H1 (cell line): ENCODE measurements around the gene PCDHA1. TPM values are rescaled to one million over a fixed set of nuclear protein-coding genes. Genes with fewer than 3 reads are reported as not detected.

Experiments used
- CTCF ChIA-PET: fragments of 300-600 bp; sonication (Branson Sonifier 250); formaldehyde crosslinking; loops from one replicate; lab custom pipeline; 2021; ENCODE audit not compliant: partially characterized antibody; lab: Charles Lee
- POLR2A ChIA-PET: fragments of 300-600 bp; sonication (Branson Sonifier 250); formaldehyde crosslinking; loops from one replicate; lab custom pipeline; 2021; ENCODE audit warnings: inconsistent platforms; ENCODE audit not compliant: partially characterized antibody; lab: Charles Lee
- DNase-seq, 2 experiments: peaks; one replicate each; pipeline versions ENCODE4 v3.0.0 to v3.0.0-alpha.2; 2010 to 2022; ENCODE audit warnings: low spot score in 2 of 2, low read depth in 1 of 2, mixed read lengths in 1 of 2
- FAIRE-seq: peaks from 2 replicates; lab custom pipeline; 2011; peaks lifted over from hg19 to GRCh38; lab: Jason Lieb, UNC
- H2AFZ ChIP-seq: 2 replicates; pipeline ENCODE4 v1.8.1; 2012; ENCODE audit warnings: low read length, inconsistent platforms
- H2AK5ac ChIP-seq: 2 replicates; pipeline ENCODE4 v1.6.1; 2013; ENCODE audit warnings: low read depth, low read length
- H2BK120ac ChIP-seq: replicated peaks from 2 replicates; pipeline ENCODE3; 2013; ENCODE audit warnings: low read depth, low read length, inconsistent platforms
- H2BK12ac ChIP-seq: 2 replicates; pipeline ENCODE4 v1.6.1; 2013; ENCODE audit warnings: low read depth, low read length
- H2BK15ac ChIP-seq: 2 replicates; pipeline ENCODE4 v1.6.1; 2013; ENCODE audit warnings: low read length
- H2BK20ac ChIP-seq: 2 replicates; pipeline ENCODE4 v1.6.1; 2013; ENCODE audit warnings: low read length
- H2BK5ac ChIP-seq: 2 replicates; pipeline ENCODE4 v1.6.1; 2013; ENCODE audit warnings: low read depth, low read length
- H3K14ac ChIP-seq: 2 replicates; pipeline ENCODE4 v1.6.1; 2013; ENCODE audit warnings: inconsistent platforms; ENCODE audit not compliant: insufficient read length
- H3K18ac ChIP-seq: 2 replicates; pipeline ENCODE4 v1.6.1; 2013; ENCODE audit warnings: low read length; ENCODE audit errors: extremely low read depth
- H3K23ac ChIP-seq: 2 replicates; pipeline ENCODE4 v1.6.1; 2013; ENCODE audit warnings: inconsistent platforms; ENCODE audit not compliant: insufficient read length
- H3K23me2 ChIP-seq: 2 replicates; pipeline ENCODE4 v1.6.1; 2013; ENCODE audit warnings: low read depth, low read length
- H3K27ac ChIP-seq: 2 replicates; pipeline ENCODE4 v1.6.1; 2011; ENCODE audit warnings: low read depth, low read length, inconsistent platforms
- H3K27me3 ChIP-seq, 4 experiments: replicated peaks in 1 of 4; 1 replicate in 1 of 4; 2 replicates in 3 of 4; pipeline versions ENCODE4 v1.6.1 to v1.8.1; 2011 to 2013; ENCODE audit warnings: low read length in 3 of 4, mild to moderate bottlenecking in 3 of 4, inconsistent platforms in 2 of 4, mixed read lengths in 2 of 4, moderate library complexity in 1 of 4; ENCODE audit not compliant: control insufficient read depth in 3 of 4, insufficient read depth in 3 of 4; ENCODE audit errors: extremely low read depth in 1 of 4
- H3K36me3 ChIP-seq, 4 experiments: 2 replicates each; pipeline versions ENCODE4 v1.6.1 to v1.8.1; 2011 to 2013; ENCODE audit warnings: mild to moderate bottlenecking in 4 of 4, low read length in 3 of 4, moderate library complexity in 2 of 4, control low read depth in 1 of 4, inconsistent platforms in 1 of 4; ENCODE audit not compliant: insufficient read depth in 4 of 4, control insufficient read depth in 2 of 4
- H3K4ac ChIP-seq: replicated peaks from 2 replicates; pipeline ENCODE3; 2013; ENCODE audit warnings: low read length, low read depth, mixed read lengths, inconsistent platforms; ENCODE audit not compliant: insufficient read length
- H3K4me1 ChIP-seq, 4 experiments: replicated peaks in 1 of 4; 1 replicate in 1 of 4; 2 replicates in 3 of 4; pipeline versions ENCODE4 v1.6.1 to v1.8.1; 2011 to 2013; ENCODE audit warnings: low read length in 3 of 4, inconsistent platforms in 2 of 4, mixed read lengths in 1 of 4; ENCODE audit not compliant: insufficient read depth in 4 of 4, control insufficient read depth in 3 of 4
- H3K4me2 ChIP-seq, 2 experiments: 2 replicates each; pipeline versions ENCODE4 v1.6.1 to v1.8.1; 2011 to 2013; ENCODE audit warnings: low read depth in 2 of 2, low read length in 2 of 2, control low read depth in 1 of 2, inconsistent platforms in 1 of 2, mild to moderate bottlenecking in 1 of 2; ENCODE audit not compliant: insufficient read depth in 1 of 2
- H3K4me3 ChIP-seq, 4 experiments: fragments of 200-600, 300-600 bp in 1 of 4; sonication (generic), shearing (Covaris generic), sonication (Bioruptor Twin) in 1 of 4; 2 replicates each; pipeline versions ENCODE4 v1.5.1 to v1.8.1; 2011 to 2016; ENCODE audit warnings: low read length in 4 of 4, low read depth in 3 of 4, control low read depth in 2 of 4, inconsistent platforms in 2 of 4, mild to moderate bottlenecking in 2 of 4, mixed read lengths in 1 of 4, moderate library complexity in 1 of 4; ENCODE audit not compliant: insufficient read depth in 2 of 4; ENCODE audit errors: extremely low read depth in 1 of 4
- H3K56ac ChIP-seq: replicated peaks from 2 replicates; pipeline ENCODE3; 2013; ENCODE audit warnings: low read depth, mild to moderate bottlenecking, mixed read lengths, low read length, inconsistent platforms; ENCODE audit not compliant: insufficient read length
- H3K79me1 ChIP-seq: 2 replicates; pipeline ENCODE4 v1.6.1; 2013; ENCODE audit warnings: low read depth, low read length, control low read depth
- H3K79me2 ChIP-seq, 2 experiments: 2 replicates each; pipeline versions ENCODE4 v1.6.1 to v1.8.1; 2012 to 2013; ENCODE audit warnings: low read length in 2 of 2, mild to moderate bottlenecking in 2 of 2, inconsistent platforms in 1 of 2; ENCODE audit not compliant: insufficient read depth in 2 of 2, control insufficient read depth in 1 of 2
- H3K9ac ChIP-seq, 4 experiments: replicated peaks in 1 of 4; 1 replicate in 1 of 4; 2 replicates in 3 of 4; pipeline versions ENCODE4 v1.6.1 to v1.8.1; 2011 to 2013; ENCODE audit warnings: low read depth in 3 of 4, low read length in 3 of 4, control low read depth in 2 of 4, mild to moderate bottlenecking in 2 of 4, moderate library complexity in 2 of 4, inconsistent platforms in 1 of 4; ENCODE audit errors: extremely low read depth in 1 of 4
- H3K9me3 ChIP-seq, 2 experiments: 2 replicates each; pipeline versions ENCODE4 v1.6.1 to v1.8.1; 2012 to 2013; ENCODE audit warnings: mild to moderate bottlenecking in 2 of 2, moderate library complexity in 2 of 2, control low read depth in 1 of 2, inconsistent platforms in 1 of 2, low read depth in 1 of 2, low read length in 1 of 2, mixed read lengths in 1 of 2; ENCODE audit not compliant: insufficient read depth in 2 of 2
- H4K20me1 ChIP-seq, 2 experiments: replicated peaks in 1 of 2; 2 replicates each; pipeline versions ENCODE3 to v1.8.1; 2011 to 2013; ENCODE audit warnings: inconsistent platforms in 2 of 2, low read length in 2 of 2, mild to moderate bottlenecking in 1 of 2; ENCODE audit not compliant: insufficient read depth in 2 of 2, control insufficient read depth in 1 of 2
- H4K5ac ChIP-seq: 2 replicates; pipeline ENCODE4 v1.6.1; 2013; ENCODE audit warnings: low read length, low read depth, mixed read lengths, inconsistent platforms; ENCODE audit not compliant: insufficient read length
- H4K8ac ChIP-seq: 2 replicates; pipeline ENCODE4 v1.8.0; 2013; ENCODE audit warnings: mild to moderate bottlenecking, moderate library complexity, low read length, inconsistent platforms; ENCODE audit not compliant: insufficient read depth; ENCODE audit errors: extremely low read depth
- H4K91ac ChIP-seq: replicated peaks from 2 replicates; pipeline ENCODE3; 2013; ENCODE audit warnings: low read length, mixed read lengths, inconsistent platforms; ENCODE audit not compliant: insufficient read length
- ASH2L ChIP-seq: fragments of 200-600, 300-600 bp; sonication (generic); IDR thresholded peaks from one replicate; pipeline ENCODE4 v1.7.1; 2017; ENCODE audit warnings: low read length
- KDM1A ChIP-seq: fragments of 200-600, 300-600 bp; sonication (generic); IDR thresholded peaks from 2 replicates; pipeline ENCODE4 v1.7.1; 2016; ENCODE audit warnings: mild to moderate bottlenecking, low read length, borderline replicate concordance
- RNF2 ChIP-seq: fragments of 200-900, 300-1000 bp; sonication (generic); IDR thresholded peaks from 2 replicates; pipeline ENCODE4 v1.7.1; 2016; ENCODE audit warnings: borderline replicate concordance, low read depth, mild to moderate bottlenecking, antibody characterized with exemption, low read length; ENCODE audit not compliant: poor library complexity, severe bottlenecking; ENCODE audit errors: missing control alignments
- TAF1 ChIP-seq: IDR thresholded peaks from 2 replicates; pipeline ENCODE4 v1.6.1; 2011; ENCODE audit warnings: mild to moderate bottlenecking, low read depth, low read length
- WGBS, 2 experiments: shearing (Covaris generic) in 1 of 2; methylation state at CpG; one replicate each; pipeline versions ENCODE4 v1.1.6 to v1.1.7; 2013 to 2015; ENCODE audit warnings: low lambda C conversion rate in 2 of 2, mixed read lengths in 2 of 2, inconsistent platforms in 1 of 2, low coverage in 1 of 2, missing lambda C conversion rate in 1 of 2; ENCODE audit not compliant: insufficient replicate concordance in 2 of 2, insufficient coverage in 1 of 2, insufficient read length in 1 of 2; ENCODE audit errors: extremely low coverage in 1 of 2, missing lambda C conversion rate in 1 of 2; 5-methylcytosine and 5-hydroxymethylcytosine counted together
- polyA plus RNA-seq, 7 experiments: library from polyadenylated mRNA; depleted of rRNA in 3 of 7; stranded (reverse) in 5 of 7; unstranded in 2 of 7; fragments of >200 nt in 5 of 7; fragments of 200-250 nt in 2 of 7; gene quantifications; 1 replicate in 5 of 7; 2 replicates in 1 of 7; 4 replicates in 1 of 7; pipeline versions ENCODE4 v1.2.1 to v1.2.3, GENCODE V29; 2011 to 2013; ENCODE audit warnings: missing spikeins in 2 of 7, mixed read lengths in 2 of 7
- total RNA-seq: library from RNA; stranded (reverse); fragmentation: NEBNext Ultra II Directional; extraction: Animal tissue kit (Norgen Biotek cat#: 25700); gene quantifications from 2 replicates; pipeline ENCODE4 v1.2.1, GENCODE V29; 2021

The PCDHA1 gene
- total and polyA plus RNA-seq, 2 of the 8 experiments (the other 6 are each of a cell fraction or from before 2014, with no cell fraction given) = 0.23 to 0.50 TPM

- Histone ChIP-seq H3K9ac (peak overlapping the region in 2 of 4 experiments; percentile 60 to 73; a peak in 3 of 7 replicates), H3K4ac (no peak overlapping the region), H3K36me3 (no peaks in the 10 kb centered on the region), H3K27me3 (peaks cover 2 to 27% (median 20%) of the 10 kb centered on the region in 4 experiments), H4K5ac (no peak overlapping the region), H2AK5ac (no peak overlapping the region), H2BK15ac (no peak overlapping the region), H3K79me1 (no peaks in the 10 kb centered on the region), H4K20me1 (peaks cover 9 to 14% of the 10 kb centered on the region in 2 experiments), H4K8ac (0 out of 2 replicates have a peak overlapping the region, but pooled peaks have one; percentile 73), H3K18ac (peak overlapping the region; percentile 14; the same call in 1 of the 2 replicates), H3K56ac (no peak overlapping the region), H3K4me2 (peak overlapping the region; percentile 78 to 100), H3K27ac (no peak overlapping the region), H2BK5ac (no peak overlapping the region), H2BK12ac (peak overlapping the region; percentile 80), H2BK20ac (no peak overlapping the region), H3K4me3 (peak overlapping the region; percentile 76 to 96 (median 92)), H3K4me1 (peaks cover 2 to 15% (median 7%) of the 10 kb centered on the region in 4 experiments; a peak in 5 of 7 replicates), H2BK120ac (no peak overlapping the region), H3K23me2 (peaks cover 15% of the 10 kb centered on the region), H3K23ac (no peak overlapping the region), H4K91ac (no peak overlapping the region), H3K14ac (peak overlapping the region; percentile 25), H3K79me2 (peaks cover 0 to 3% of the 10 kb centered on the region in 2 experiments; a peak in 1 of 4 replicates), H2AFZ (peak overlapping the region; percentile 61; the same call in 1 of the 2 replicates), H3K9me3 (no peaks in the 10 kb centered on the region)
- FAIRE-seq (peak; percentile 48), DNase-seq (no peak)
- 6% methylated on average over 9 of the region's 9 CpGs; no CpG with 5 or more reads in 1 of the 2 experiments for WGBS, 2 experiments
- ChIA-PET POLR2A (interaction anchor here (0.8 to 13.7 kb wide), 8 partner anchors 11 to 90 kb away, joined by 3 to 123 read pairs (median 16); partner anchors contain the start of gene PCDHAC1), CTCF (interaction anchor here (0.9 to 5.7 kb wide), 13 partner anchors 9 to 91 kb away, joined by 3 to 56 read pairs (median 8); partner anchors contain the start of genes PCDHA12, PCDHA13 and PCDHAC1)
- TF ChIP-seq ASH2L = peak; percentile 30
- peak; percentile 43; the same call in 1 of the 2 replicates for TF ChIP-seq KDM1A
- TF ChIP-seq TAF1 = no peak
- TF ChIP-seq RNF2 = peak; percentile 26
Measured at GRCh38 chr5:140965905-140966292, 180.0 kb downstream of the PCDHA1 start.
